ENCODE data around the gene ITPR1.
A peak's percentile ranks its signal among the peaks of the same experiment; 100 is the strongest.

ITPR1 gene

DNA sequence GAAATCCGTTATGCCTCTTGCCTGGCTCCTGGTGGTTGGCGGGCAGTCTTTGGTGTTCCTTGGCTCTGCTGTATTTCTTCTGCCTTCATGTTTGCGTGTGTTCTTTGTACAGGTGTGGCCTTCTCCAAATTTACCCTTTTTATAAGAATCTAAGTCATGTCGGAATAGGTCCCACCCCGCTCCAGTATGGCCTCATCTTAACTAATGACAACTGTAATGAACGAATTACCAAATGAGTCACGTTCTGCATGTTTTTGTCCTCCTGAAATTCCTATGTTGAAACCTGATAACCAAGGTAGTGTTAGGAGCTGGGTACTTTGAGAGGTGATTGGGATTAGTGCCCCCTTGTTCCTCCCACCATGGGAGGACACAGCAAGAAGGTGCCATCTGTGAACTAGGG, 71.1 kb downstream of the ITPR1 start:
- no peak overlapping the region for H3K4me3 ChIP-seq (ENCODE audit: low read length)
- no peak for TF ChIP-seq CTCF (conservative IDR thresholded peaks at IDR 0.05; ENCODE audit: low read depth, low read length)
- no peak for DNase-seq (ENCODE audit: low read depth)

GRCh38 chr3:4564928-4565586, 71.9 kb downstream of the ITPR1 start:
- no peak for TF ChIP-seq CTCF (conservative IDR thresholded peaks at IDR 0.05; ENCODE audit: low read depth, low read length)
- no peak for DNase-seq (ENCODE audit: low read depth)
- no peak overlapping the region for H3K4me3 ChIP-seq (ENCODE audit: low read length)

DNA sequence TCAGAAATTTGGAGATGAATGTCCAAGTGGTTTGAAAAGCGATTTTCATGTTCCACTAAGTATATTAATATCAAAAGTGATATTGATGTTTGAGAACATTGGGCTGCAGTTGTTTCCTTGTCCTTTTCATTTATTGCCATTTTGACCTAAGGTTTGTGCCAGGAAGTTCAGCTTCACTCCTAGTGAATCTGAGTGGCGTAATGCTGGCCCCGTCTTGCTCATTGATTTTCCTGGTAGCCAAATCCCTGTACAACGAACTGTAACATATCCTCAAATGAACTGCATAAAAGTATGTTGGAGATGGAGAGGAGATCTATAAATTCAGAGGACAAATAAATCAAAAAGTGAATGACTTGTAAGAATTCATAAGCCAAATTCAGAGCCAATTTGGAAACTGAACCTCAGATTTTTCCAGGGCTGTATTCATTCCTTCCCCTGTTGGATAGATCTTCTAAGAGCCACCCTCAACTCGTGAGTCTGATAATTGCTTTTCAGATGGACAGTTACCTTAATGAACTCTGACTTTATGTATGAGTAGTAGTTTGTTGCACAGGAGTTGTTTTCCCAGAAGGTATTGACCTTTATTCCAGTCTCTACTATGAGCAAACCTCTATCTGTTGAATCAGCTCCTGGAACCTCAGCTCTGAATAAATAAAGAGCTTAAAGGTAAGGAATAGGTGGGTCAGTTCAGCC, 72.8 kb downstream of the ITPR1 start:
- no peak for TF ChIP-seq CTCF (conservative IDR thresholded peaks at IDR 0.05; ENCODE audit: low read depth, low read length)
- H3K4me3 ChIP-seq (ENCODE audit: low read length) = no peak overlapping the region
- DNase-seq (ENCODE audit: low read depth) = no peak

DNA sequence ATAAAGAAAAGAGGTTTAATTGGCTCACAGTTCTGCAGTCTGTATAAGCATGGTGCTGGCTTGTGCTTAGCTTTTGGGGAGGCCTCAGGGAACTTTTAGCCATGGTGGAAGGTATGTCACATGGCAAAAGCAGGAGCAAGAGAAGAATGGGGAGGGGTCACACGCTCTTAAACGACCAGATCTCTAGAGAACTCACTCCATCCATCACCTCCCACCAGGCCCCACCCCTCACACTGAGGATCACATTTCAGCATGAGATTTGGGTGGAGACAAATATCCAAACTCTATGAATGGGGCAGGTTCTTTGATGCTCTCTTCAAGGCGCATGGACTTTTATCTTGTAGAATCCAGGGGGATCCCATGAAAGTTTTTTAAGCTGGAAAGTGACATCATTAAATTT, 75.7 kb downstream of the ITPR1 start:
- no peak for DNase-seq (ENCODE audit: low read depth)
- no peak for TF ChIP-seq CTCF (conservative IDR thresholded peaks at IDR 0.05; ENCODE audit: low read depth, low read length)
- H3K4me3 ChIP-seq (ENCODE audit: low read length) = no peak overlapping the region

- H3K4me3 ChIP-seq (ENCODE audit: low read length) = no peak overlapping the region
- no peak for TF ChIP-seq CTCF (conservative IDR thresholded peaks at IDR 0.05; ENCODE audit: low read depth, low read length)
- no peak for DNase-seq (ENCODE audit: low read depth)
Observed at GRCh38 chr3:4570840-4571621, 77.9 kb downstream of the ITPR1 start.

GRCh38 chr3:4571690-4572334, 78.7 kb downstream of the ITPR1 start:
- DNase-seq (ENCODE audit: low read depth) = no peak

More at GRCh38 chr3:4571690-4572334, 78.7 kb downstream of the ITPR1 start:
- TF ChIP-seq CTCF (conservative IDR thresholded peaks at IDR 0.05; ENCODE audit: low read depth, low read length) = peak; percentile 2
- H3K4me3 ChIP-seq (ENCODE audit: low read length) = no peak overlapping the region
